D341Med (cell line): ENCODE measurements around the gene GAB3.
"Not testable (repeated sequence)": the region's sequence is repeated elsewhere in the genome, so short reads cannot be mapped to it uniquely, and the experiment has no call there.

ENCODE experiments used
- DNase-seq: peaks from one replicate; pipeline ENCODE4 v3.0.0; 2012; ENCODE audit warnings: low spot score

The GAB3 gene

GRCh38 chrX:154719132-154719675, 31.7 kb downstream of the GAB3 start:
- DNase-seq, result no peak

GRCh38 chrX:154718616-154719015, 32.3 kb downstream of the GAB3 start:
- no peak for DNase-seq

GRCh38 chrX:154717824-154718223, 33.1 kb downstream of the GAB3 start:
- DNase-seq, result no peak

- no peak for DNase-seq
Measured at GRCh38 chrX:154715825-154716224, 35.1 kb downstream of the GAB3 start.

GRCh38 chrX:154714925-154715324, 36.0 kb downstream of the GAB3 start:
- DNase-seq, result peak; percentile 59

GRCh38 chrX:154712781-154713740, 37.8 kb downstream of the GAB3 start:
- DNase-seq, result no peak

- no peak for DNase-seq
Measured at GRCh38 chrX:154711264-154711663, 39.6 kb downstream of the GAB3 start.

- no peak for DNase-seq
Measured at GRCh38 chrX:154710309-154710708, 40.6 kb downstream of the GAB3 start.

GRCh38 chrX:154698630-154699248, 52.1 kb downstream of the GAB3 start:
- no peak for DNase-seq

GRCh38 chrX:154696676-154697045, 54.2 kb downstream of the GAB3 start:
- DNase-seq, result no peak

- DNase-seq, result no peak
Measured at GRCh38 chrX:154695911-154696675, 54.8 kb downstream of the GAB3 start.

- DNase-seq, result no peak
Measured at GRCh38 chrX:154693394-154693793, 57.5 kb downstream of the GAB3 start.

GRCh38 chrX:154690438-154690837, 60.4 kb downstream of the GAB3 start:
- not testable (repeated sequence) for DNase-seq

GRCh38 chrX:154672084-154672483, 78.8 kb downstream of the GAB3 start:
- DNase-seq, result not testable (repeated sequence)

GRCh38 chrX:154670848-154671247, 80.0 kb downstream of the GAB3 start:
- not testable (repeated sequence) for DNase-seq

GRCh38 chrX:154661899-154662298, 89.0 kb downstream of the GAB3 start:
- DNase-seq, result no peak

- no peak for DNase-seq
Measured at GRCh38 chrX:154661170-154661569, 89.7 kb downstream of the GAB3 start.

GRCh38 chrX:154660541-154660940, 90.3 kb downstream of the GAB3 start:
- DNase-seq, result no peak

- no peak for DNase-seq
Measured at GRCh38 chrX:154658957-154659356, 91.9 kb downstream of the GAB3 start.

- no peak for DNase-seq
Measured at GRCh38 chrX:154658187-154658586, 92.7 kb downstream of the GAB3 start.

- no peak for DNase-seq
Measured at GRCh38 chrX:154657226-154657805, 93.6 kb downstream of the GAB3 start.

GRCh38 chrX:154655786-154656185, 95.1 kb downstream of the GAB3 start:
- no peak for DNase-seq
